ENCODE results near the gene SORT1. TPM values are rescaled to one million over a fixed set of nuclear protein-coding genes. Genes with fewer than 3 reads are reported as not detected.

SORT1 gene
- total and polyA plus RNA-seq, 8 donors: 39.4 to 165 (median 46.7) TPM

GRCh38 chr1:109371341-109371739 lies 26.4 kb downstream of the SORT1 start:
- TF ChIP-seq CTCF (IDR thresholded peaks at IDR 0.05): no peak
- intact Hi-C loops (cut with DNase I): no loop called here
- peak; percentile 86 for ATAC-seq
- peak in 1 of 4 donors; percentile 53 for DNase-seq
- Histone ChIP-seq H3K36me3 (peaks cover 0 to 17% of the 10 kb centered on the region in 2 donors), H3K27me3 (no peaks in the 10 kb centered on the region), H3K9me3 (no peaks in the 10 kb centered on the region), H3K27ac (peak overlapping the region; percentile 83 to 85), H3K4me3 (peak overlapping the region in 1 of 2 donors; percentile 22), H3K4me1 (peaks cover 22 to 58% of the 10 kb centered on the region in 2 donors)

- H3K27me3 ChIP-seq: no peaks in the 10 kb centered on the region
- H3K4me3 ChIP-seq: peak overlapping the region in 1 of 2 donors; percentile 22
These were observed 26.9 kb downstream of the SORT1 start for GRCh38 chr1:109370712-109371340.

GRCh38 chr1:109369167-109369746 lies 28.5 kb downstream of the SORT1 start:
- no peak for ATAC-seq
- H3K4me3 ChIP-seq: no peak overlapping the region
- H3K36me3 ChIP-seq: peaks cover 0 to 32% of the 10 kb centered on the region in 2 donors
- H3K9me3 ChIP-seq: no peaks in the 10 kb centered on the region
- peaks cover 22 to 58% of the 10 kb centered on the region in 2 donors for H3K4me1 ChIP-seq
- H3K27ac ChIP-seq: peak overlapping the region; percentile 83 to 85
- no peak for DNase-seq
- no peak for TF ChIP-seq CTCF (IDR thresholded peaks at IDR 0.05)
- intact Hi-C loops (cut with DNase I): no loop called here
- no peaks in the 10 kb centered on the region for H3K27me3 ChIP-seq

More at GRCh38 chr1:109370712-109371340, 26.9 kb downstream of the SORT1 start:
- DNase-seq (no peak), ATAC-seq (peak; percentile 74)
- Histone ChIP-seq H3K27ac (peak overlapping the region; percentile 83 to 85), H3K4me1 (peaks cover 22 to 58% of the 10 kb centered on the region in 2 donors), H3K9me3 (no peaks in the 10 kb centered on the region), H3K36me3 (peaks cover 0 to 22% of the 10 kb centered on the region in 2 donors)
- intact Hi-C loops (cut with DNase I): no loop called here
- TF ChIP-seq CTCF (IDR thresholded peaks at IDR 0.05): no peak

- no peak for TF ChIP-seq CTCF (IDR thresholded peaks at IDR 0.05)
- Histone ChIP-seq H3K27me3 (no peaks in the 10 kb centered on the region), H3K36me3 (peaks cover 0 to 32% of the 10 kb centered on the region in 2 donors), H3K27ac (peak overlapping the region in 1 of 2 donors; percentile 85), H3K4me1 (peaks cover 22 to 52% of the 10 kb centered on the region in 2 donors), H3K9me3 (no peaks in the 10 kb centered on the region), H3K4me3 (no peak overlapping the region)
- intact Hi-C loops (cut with DNase I): no loop called here
- DNase-seq (no peak), ATAC-seq (no peak)
These were observed 29.3 kb downstream of the SORT1 start for GRCh38 chr1:109368464-109368863.

GRCh38 chr1:109367626-109368025 lies 30.1 kb downstream of the SORT1 start:
- H3K9me3 ChIP-seq: no peaks in the 10 kb centered on the region
- H3K4me3 ChIP-seq: no peak overlapping the region
- H3K36me3 ChIP-seq: peaks cover 0 to 32% of the 10 kb centered on the region in 2 donors
- no peak overlapping the region for H3K27ac ChIP-seq
- ATAC-seq (no peak), DNase-seq (no peak)
- intact Hi-C loops (cut with DNase I): no loop called here
- H3K4me1 ChIP-seq: peaks cover 22 to 44% of the 10 kb centered on the region in 2 donors
- H3K27me3 ChIP-seq: no peaks in the 10 kb centered on the region
- no peak for TF ChIP-seq CTCF (IDR thresholded peaks at IDR 0.05)

Measured in left lung (tissue), 10 donors.